Thymus (tissue), 11 donors: ENCODE data around the gene NAA35. TPM values are rescaled to one million over a fixed set of nuclear protein-coding genes. Genes with fewer than 3 reads are reported as not detected.

Experiments used
- DNase-seq, 9 donors: peaks; one replicate each; pipeline ENCODE4 v3.0.0-alpha.2; 2013; ENCODE audit warnings: low spot score in 9 of 9, low read depth in 6 of 9, missing footprints in 1 of 9
- H3K27ac ChIP-seq, 2 donors: one replicate each; pipeline ENCODE4 v1.5.1; 2013; ENCODE audit warnings: control low read depth in 1 of 2, low read depth in 1 of 2, low read length in 1 of 2, mild to moderate bottlenecking in 1 of 2, moderate library complexity in 1 of 2
- H3K27me3 ChIP-seq, 2 donors: one replicate each; pipeline ENCODE4 v1.5.1; 2013; ENCODE audit warnings: low read length in 1 of 2; ENCODE audit not compliant: control insufficient read depth in 2 of 2, insufficient read depth in 1 of 2
- H3K36me3 ChIP-seq, 2 donors: one replicate each; pipeline ENCODE4 v1.5.1; 2013; ENCODE audit warnings: low read length in 1 of 2, mild to moderate bottlenecking in 1 of 2, moderate library complexity in 1 of 2; ENCODE audit not compliant: control insufficient read depth in 2 of 2, insufficient read depth in 2 of 2
- H3K4me1 ChIP-seq, 2 donors: one replicate each; pipeline ENCODE4 v1.5.1; 2013; ENCODE audit warnings: low read length in 2 of 2; ENCODE audit not compliant: control insufficient read depth in 2 of 2, insufficient read depth in 2 of 2
- H3K4me3 ChIP-seq, 2 donors: one replicate each; pipeline ENCODE4 v1.5.1; 2013; ENCODE audit warnings: low read length in 2 of 2, control low read depth in 1 of 2, mild to moderate bottlenecking in 1 of 2
- H3K9me3 ChIP-seq, 2 donors: one replicate each; pipeline ENCODE4 v1.5.1; 2013; ENCODE audit warnings: low read length in 1 of 2, mild to moderate bottlenecking in 1 of 2; ENCODE audit not compliant: control insufficient read depth in 2 of 2, insufficient read depth in 1 of 2
- WGBS: extraction: QIAGEN DNeasy Blood & Tissue Kit; methylation state at CpG from one replicate; pipeline ENCODE4 v1.1.7; 2013; 5-methylcytosine and 5-hydroxymethylcytosine counted together
- polyA plus RNA-seq: library from polyadenylated mRNA; stranded (reverse); fragments of 200-250 nt; gene quantifications from one replicate; pipeline ENCODE4 v1.2.3, GENCODE V29; 2013
- total RNA-seq: library from RNA; stranded (reverse); fragments of 120-200 nt; gene quantifications from one replicate; pipeline ENCODE4 v1.2.4, GENCODE V29; 2013
- donor health status: healthy.

Gene NAA35
- total and polyA plus RNA-seq, 2 donors = 13.9 to 15.3 TPM

GRCh38 chr9:86034863-86035734 is 94.2 kb downstream of the NAA35 start:
- Histone ChIP-seq H3K9me3 (no peaks in the 10 kb centered on the region), H3K36me3 (peaks cover 0 to 3% of the 10 kb centered on the region in 2 donors), H3K4me1 (no peaks in the 10 kb centered on the region), H3K27ac (no peak overlapping the region), H3K4me3 (no peak overlapping the region), H3K27me3 (no peaks in the 10 kb centered on the region)
- WGBS = 93% methylated on average over 17 of the region's 17 CpGs
- no peak for DNase-seq

DNA sequence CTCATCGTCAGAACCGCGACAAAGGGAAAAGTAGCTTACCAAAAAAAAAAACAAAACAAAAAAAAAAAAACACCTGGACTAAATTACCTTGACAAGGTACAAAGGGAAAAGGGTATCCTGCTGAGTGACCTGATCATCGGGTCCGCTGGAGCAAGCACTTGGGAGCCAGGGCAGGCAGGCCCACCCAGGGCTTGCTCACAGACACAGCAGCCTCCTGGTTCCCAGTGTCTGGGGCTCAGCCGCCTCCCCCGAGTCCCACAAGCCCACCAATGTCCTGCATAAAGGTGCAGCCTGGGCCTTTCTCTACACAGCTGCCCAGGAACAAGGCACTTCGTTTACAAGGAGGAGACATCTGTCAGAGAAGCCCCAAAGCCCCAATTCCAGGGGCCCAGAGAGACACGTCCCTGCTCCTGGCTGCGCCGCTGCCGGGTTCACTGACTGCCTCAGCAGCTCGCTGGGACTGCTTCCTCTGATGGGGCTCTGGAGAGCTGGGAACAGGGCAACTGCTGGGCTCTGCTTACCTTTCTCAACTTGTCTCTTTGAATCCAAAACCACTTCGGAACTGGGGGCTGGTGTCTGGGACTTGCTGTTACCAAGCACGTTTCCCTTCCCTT is 95.0 kb downstream of the NAA35 start:
- H3K36me3 ChIP-seq = peaks cover 0 to 3% of the 10 kb centered on the region in 2 donors
- WGBS = 94% methylated on average over 15 of the region's 15 CpGs

DNA sequence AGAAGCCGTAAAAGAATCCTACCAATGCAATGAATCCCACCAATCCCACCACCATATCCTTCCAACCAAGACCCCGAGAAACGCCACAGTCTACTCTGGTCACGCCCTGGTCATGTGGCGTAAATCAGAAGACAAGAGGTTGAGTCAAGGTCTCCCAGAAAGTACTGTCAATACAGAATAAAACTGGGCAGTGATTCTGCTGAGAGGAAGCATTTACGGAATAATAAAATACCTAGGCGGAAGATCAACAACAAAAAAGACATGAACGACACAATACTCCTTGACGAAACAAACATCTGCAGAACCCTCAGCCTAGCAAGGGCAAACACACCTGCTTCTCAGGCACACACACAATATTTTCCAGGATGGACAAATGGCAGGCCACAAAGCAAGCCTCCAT is 95.6 kb downstream of the NAA35 start:
- H3K4me3 ChIP-seq = no peak overlapping the region
- 97% methylated on average over 9 of the region's 9 CpGs for WGBS
- H3K36me3 ChIP-seq = peaks cover 0 to 3% of the 10 kb centered on the region in 2 donors
- no peak overlapping the region for H3K27ac ChIP-seq
- no peaks in the 10 kb centered on the region for H3K27me3 ChIP-seq
- H3K4me1 ChIP-seq = no peaks in the 10 kb centered on the region
- no peak for DNase-seq
- no peaks in the 10 kb centered on the region for H3K9me3 ChIP-seq

More for the DNA sequence above, 95.0 kb downstream of the NAA35 start:
- H3K9me3 ChIP-seq = no peaks in the 10 kb centered on the region
- DNase-seq = no peak
- H3K27me3 ChIP-seq = no peaks in the 10 kb centered on the region
- no peak overlapping the region for H3K4me3 ChIP-seq
- H3K4me1 ChIP-seq = no peaks in the 10 kb centered on the region
- H3K27ac ChIP-seq = no peak overlapping the region

- H3K27me3 ChIP-seq = no peaks in the 10 kb centered on the region
- DNase-seq = no peak
- H3K9me3 ChIP-seq = no peaks in the 10 kb centered on the region
- no peaks in the 10 kb centered on the region for H3K4me1 ChIP-seq
- no peak overlapping the region for H3K4me3 ChIP-seq
- 95% methylated on average over 12 of the region's 12 CpGs for WGBS
- H3K27ac ChIP-seq = no peak overlapping the region
- no peaks in the 10 kb centered on the region for H3K36me3 ChIP-seq
These were observed 99.3 kb downstream of the NAA35 start for GRCh38 chr9:86039991-86040860.

DNA sequence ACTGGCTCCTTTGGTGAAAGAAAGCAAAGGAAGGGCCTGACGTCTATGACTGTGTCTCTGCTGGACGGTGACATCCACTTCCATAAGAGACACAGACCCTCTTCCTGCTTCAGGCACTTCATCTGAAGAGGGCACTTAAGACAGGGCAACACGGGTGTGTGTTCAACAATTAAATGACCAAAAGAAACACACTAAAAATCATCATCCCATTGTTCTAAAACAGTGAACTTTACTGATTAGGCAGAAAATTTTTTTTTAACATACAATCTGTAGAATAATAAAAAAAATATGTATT is 99.9 kb downstream of the NAA35 start:
- Histone ChIP-seq H3K36me3 (no peaks in the 10 kb centered on the region), H3K4me3 (no peak overlapping the region), H3K4me1 (no peaks in the 10 kb centered on the region), H3K27me3 (no peaks in the 10 kb centered on the region), H3K27ac (no peak overlapping the region), H3K9me3 (no peaks in the 10 kb centered on the region)
- 88% methylated on average over 3 of the region's 3 CpGs for WGBS
- DNase-seq = no peak

DNA sequence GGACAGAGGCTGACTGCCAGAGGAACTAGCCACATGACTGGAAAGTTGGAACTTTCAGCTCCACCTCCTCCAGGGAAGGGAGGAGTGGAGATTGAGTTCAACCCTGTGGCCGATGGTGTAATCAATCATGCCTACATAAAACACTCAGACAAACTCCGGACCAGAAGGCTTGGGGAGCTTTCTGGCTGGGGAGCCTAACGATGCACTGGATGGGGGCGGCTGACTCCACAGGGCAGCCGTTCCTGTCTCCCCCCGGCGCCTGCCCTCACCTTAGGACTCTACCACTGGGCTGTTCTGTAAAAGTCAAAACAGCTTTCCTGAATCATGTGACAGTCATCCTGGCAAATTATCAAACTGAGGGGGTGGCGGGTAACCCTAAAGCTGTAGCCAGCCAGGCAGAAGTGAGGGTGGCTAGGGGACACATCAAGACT is 100.4 kb downstream of the NAA35 start:
- Histone ChIP-seq H3K27me3 (no peaks in the 10 kb centered on the region), H3K9me3 (no peaks in the 10 kb centered on the region), H3K4me1 (no peaks in the 10 kb centered on the region), H3K36me3 (no peaks in the 10 kb centered on the region), H3K4me3 (no peak overlapping the region), H3K27ac (no peak overlapping the region)
- WGBS = 88% methylated on average over 8 of the region's 8 CpGs
- DNase-seq = no peak

GRCh38 chr9:86042199-86042978 is 101.4 kb downstream of the NAA35 start:
- Histone ChIP-seq H3K36me3 (no peaks in the 10 kb centered on the region), H3K4me3 (no peak overlapping the region), H3K27ac (no peak overlapping the region), H3K4me1 (no peaks in the 10 kb centered on the region), H3K27me3 (no peaks in the 10 kb centered on the region), H3K9me3 (no peaks in the 10 kb centered on the region)
- 78% methylated on average over 5 of the region's 5 CpGs for WGBS
- DNase-seq = no peak

DNA sequence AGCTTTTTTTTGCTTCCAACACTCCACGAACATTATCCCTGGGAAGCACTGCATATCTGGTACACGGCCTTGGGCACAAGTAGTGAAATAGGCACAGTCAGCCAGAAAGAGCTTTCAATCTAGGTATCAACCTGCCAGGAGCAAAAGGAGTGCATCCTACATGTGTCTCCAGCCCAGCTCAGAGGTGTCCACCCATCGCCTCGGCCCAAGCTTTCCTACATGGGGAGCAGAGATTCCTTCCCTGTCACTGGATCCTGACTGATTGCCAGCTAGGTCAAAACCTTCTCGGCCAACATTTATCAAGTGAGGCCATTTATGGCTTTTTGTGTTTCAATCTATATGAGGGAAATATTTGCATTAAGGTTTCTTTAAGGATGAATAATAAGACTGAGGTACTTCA is 102.6 kb downstream of the NAA35 start:
- 98% methylated on average over 5 of the region's 5 CpGs for WGBS
- Histone ChIP-seq H3K36me3 (no peaks in the 10 kb centered on the region), H3K9me3 (no peaks in the 10 kb centered on the region), H3K4me1 (no peaks in the 10 kb centered on the region), H3K27ac (no peak overlapping the region), H3K27me3 (no peaks in the 10 kb centered on the region), H3K4me3 (no peak overlapping the region)
- DNase-seq = no peak
